Measurements from ENCODE around the gene PCBP1.
"Not testable (repeated sequence)": the region's sequence is repeated elsewhere in the genome, so short reads cannot be mapped to it uniquely, and the experiment has no call there.

The PCBP1 gene

GRCh38 chr2:70083344-70084156 is 3.7 kb upstream of the PCBP1 start:
- no peak for DNase-seq

GRCh38 chr2:70084973-70085710 is 2.1 kb upstream of the PCBP1 start:
- peak; percentile 53 for DNase-seq

GRCh38 chr2:70085711-70086277 is 1.5 kb upstream of the PCBP1 start:
- DNase-seq = no peak

- DNase-seq = peak; percentile 78
These were observed 919 bp upstream of the PCBP1 start for GRCh38 chr2:70086278-70086837.

GRCh38 chr2:70087702-70088597 is 673 bp downstream of the PCBP1 start:
- peak; percentile 65 for DNase-seq

GRCh38 chr2:70088598-70089219 is 1.4 kb downstream of the PCBP1 start:
- DNase-seq = no peak

GRCh38 chr2:70089220-70089982 is 2.1 kb downstream of the PCBP1 start:
- no peak for DNase-seq

- no peak for DNase-seq
These were observed 2.8 kb downstream of the PCBP1 start for GRCh38 chr2:70089983-70090525.

- DNase-seq = no peak
These were observed 3.5 kb downstream of the PCBP1 start for GRCh38 chr2:70090706-70091334.

- DNase-seq = no peak
These were observed 4.1 kb downstream of the PCBP1 start for GRCh38 chr2:70091364-70091763.

- no peak for DNase-seq
These were observed 4.5 kb downstream of the PCBP1 start for GRCh38 chr2:70091816-70092215.

- DNase-seq = not testable (repeated sequence)
These were observed 5.4 kb downstream of the PCBP1 start for GRCh38 chr2:70092576-70093243.

GRCh38 chr2:70094171-70094977 is 7.1 kb downstream of the PCBP1 start:
- no peak for DNase-seq

- no peak for DNase-seq
These were observed 7.9 kb downstream of the PCBP1 start for GRCh38 chr2:70094978-70095719.

GRCh38 chr2:70095720-70096670 is 8.7 kb downstream of the PCBP1 start:
- DNase-seq = no peak

GRCh38 chr2:70098032-70098431 is 10.8 kb downstream of the PCBP1 start:
- no peak for DNase-seq

- no peak for DNase-seq
These were observed 12.0 kb downstream of the PCBP1 start for GRCh38 chr2:70099270-70099669.

Data from activated CD4-positive, CD25-positive, alpha-beta regulatory T cell treated with anti-CD3 and anti-CD28 coated beads, Interleukin-2, amount 50 U/mL, for 72 hours (primary cell).